CD4-positive, alpha-beta T cell (primary cell): Measurements from ENCODE around the gene CCDC102A. TPM values are rescaled to one million over a fixed set of nuclear protein-coding genes. Genes with fewer than 3 reads are reported as not detected.
"Not testable (repeated sequence)": the region's sequence is repeated elsewhere in the genome, so short reads cannot be mapped to it uniquely, and the experiment has no call there.

Experiments used
- ATAC-seq: fragments of 200-7000 bp; cut with Tn5 transposase; one replicate; pipeline ENCODE4 v1.10.0; 2022; ENCODE audit warnings: mild to moderate bottlenecking; ENCODE audit not compliant: poor library complexity
- CTCF ChIA-PET: fragments of 350-600 bp; sonication (Branson Sonifier 250); formaldehyde crosslinking; loops from one replicate; lab custom pipeline; 2021; ENCODE audit warnings: antibody characterized with exemption, inconsistent platforms; lab: Charles Lee
- POLR2A ChIA-PET: fragments of 350-600 bp; sonication (Branson Sonifier 250); formaldehyde crosslinking; loops from one replicate; lab custom pipeline; 2021; ENCODE audit warnings: antibody characterized with exemption, inconsistent platforms; lab: Charles Lee
- DNase-seq, 14 experiments: peaks; one replicate each; pipeline ENCODE4 v3.0.0-alpha.2; 2013 to 2020; ENCODE audit warnings: mixed read lengths in 2 of 14
- H3K27ac ChIP-seq, 2 donors: one replicate each; pipeline versions ENCODE4 v1.5.1 to v1.7.0; 2013; ENCODE audit warnings: low read length in 2 of 2, low read depth in 1 of 2, mild to moderate bottlenecking in 1 of 2
- H3K27me3 ChIP-seq, 2 experiments: 1 replicate in 1 of 2; 2 replicates in 1 of 2; pipeline versions ENCODE4 v1.6.1 to v1.7.0; 2013; ENCODE audit warnings: low read length in 2 of 2, control low read depth in 1 of 2, mild to moderate bottlenecking in 1 of 2, moderate library complexity in 1 of 2; ENCODE audit not compliant: insufficient read depth in 2 of 2, control insufficient read depth in 1 of 2
- H3K36me3 ChIP-seq: one replicate; pipeline ENCODE4 v1.6.1; 2013; ENCODE audit warnings: low read length, control low read depth; ENCODE audit not compliant: insufficient read depth
- H3K4me1 ChIP-seq: one replicate; pipeline ENCODE4 v1.6.1; 2013; ENCODE audit warnings: low read length, control low read depth; ENCODE audit not compliant: insufficient read depth
- H3K4me3 ChIP-seq: one replicate; pipeline ENCODE4 v1.5.1; 2013; ENCODE audit warnings: mild to moderate bottlenecking, low read length, moderate library complexity
- H3K9me3 ChIP-seq, 2 experiments: 1 replicate in 1 of 2; 2 replicates in 1 of 2; pipeline versions ENCODE4 v1.6.1 to v1.7.0; 2013; ENCODE audit warnings: low read length in 2 of 2, mild to moderate bottlenecking in 2 of 2, control low read depth in 1 of 2, moderate library complexity in 1 of 2; ENCODE audit not compliant: control insufficient read depth in 1 of 2, insufficient read depth in 1 of 2
- H3K27ac Mint-ChIP-seq: one replicate; pipeline ENCODE4 v1.8.0; 2020; ENCODE audit warnings: mixed read lengths
- H3K27me3 Mint-ChIP-seq: one replicate; pipeline ENCODE4 v1.8.0; 2021; ENCODE audit warnings: mixed read lengths
- H3K36me3 Mint-ChIP-seq: one replicate; pipeline ENCODE4 v1.8.0; 2021; ENCODE audit warnings: low read depth, mixed read lengths
- H3K4me1 Mint-ChIP-seq: one replicate; pipeline ENCODE4 v1.8.0; 2021; ENCODE audit warnings: low read depth, mixed read lengths
- H3K4me3 Mint-ChIP-seq: one replicate; pipeline ENCODE4 v1.8.0; 2020; ENCODE audit warnings: mild to moderate bottlenecking, mixed read lengths
- H3K9me3 Mint-ChIP-seq: one replicate; pipeline ENCODE4 v1.8.0; 2020; ENCODE audit warnings: mixed read lengths
- intact Hi-C, 2 experiments: fragments of 100-400 bp; cut with DNase I in 1 of 2; cut with micrococcal nuclease in 1 of 2; formaldehyde crosslinking; loops; one replicate each; pipeline versions ENCODE4 v1.15.1 to v1.9.0; 2023 to 2025; cut with DNase I, micrococcal nuclease
- total RNA-seq, 174 experiments: library from RNA in 2 of 174; stranded (reverse) in 2 of 174; gene quantifications; one replicate each; pipeline ENCODE4 v1.2.3 and lab custom pipeline; 2021 to 2026
- TF ChIP-seq, protein P1 (sequence below): fragments of 200-600 bp; IDR thresholded peaks from one replicate; pipeline ENCODE4 v1.8.0; 2022; ENCODE audit warnings: antibody characterized with exemption, mild to moderate bottlenecking

The CCDC102A gene
- total RNA-seq, 2 experiments from 2014 or later = 2.0 TPM

DNA sequence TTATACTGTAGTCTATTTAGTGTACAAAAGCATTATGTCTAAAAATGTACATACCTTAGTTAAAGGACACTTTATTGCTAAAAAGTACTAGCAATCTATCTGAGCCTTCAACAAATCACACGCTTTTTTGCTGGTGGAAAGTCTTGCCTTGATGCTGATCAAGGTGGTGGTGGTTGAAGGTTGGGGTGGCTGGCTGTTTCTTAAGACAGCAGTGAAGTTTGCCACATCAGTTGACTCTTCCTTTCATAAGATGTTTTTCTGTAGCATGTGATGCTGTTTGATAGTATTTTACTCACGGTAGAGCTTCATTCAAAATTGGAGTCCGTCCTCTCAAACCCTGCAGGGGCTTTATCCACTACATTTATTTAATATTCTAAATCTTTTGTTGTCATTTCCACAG lies 14.7 kb upstream of the CCDC102A start:
- ChIA-PET POLR2A (interaction anchor here (2.0 kb wide), 1 partner anchor 14 kb away, joined by 5 read pairs; the partner anchor contains the start of gene CCDC102A), CTCF (no interaction called here)
- Mint-ChIP-seq H3K4me3 (no peak overlapping the region), H3K4me1 (peaks cover 26% of the 10 kb centered on the region), H3K27me3 (no peaks in the 10 kb centered on the region), H3K36me3 (no peaks in the 10 kb centered on the region), H3K27ac (no peak overlapping the region), H3K9me3 (no peaks in the 10 kb centered on the region)
- no peak overlapping the region for H3K27ac ChIP-seq
- peaks cover 3% of the 10 kb centered on the region for H3K4me1 ChIP-seq
- intact Hi-C loops = no loop called here
- H3K4me3 ChIP-seq = no peak overlapping the region
- H3K36me3 ChIP-seq = no peaks in the 10 kb centered on the region
- TF ChIP-seq, protein P1, sequence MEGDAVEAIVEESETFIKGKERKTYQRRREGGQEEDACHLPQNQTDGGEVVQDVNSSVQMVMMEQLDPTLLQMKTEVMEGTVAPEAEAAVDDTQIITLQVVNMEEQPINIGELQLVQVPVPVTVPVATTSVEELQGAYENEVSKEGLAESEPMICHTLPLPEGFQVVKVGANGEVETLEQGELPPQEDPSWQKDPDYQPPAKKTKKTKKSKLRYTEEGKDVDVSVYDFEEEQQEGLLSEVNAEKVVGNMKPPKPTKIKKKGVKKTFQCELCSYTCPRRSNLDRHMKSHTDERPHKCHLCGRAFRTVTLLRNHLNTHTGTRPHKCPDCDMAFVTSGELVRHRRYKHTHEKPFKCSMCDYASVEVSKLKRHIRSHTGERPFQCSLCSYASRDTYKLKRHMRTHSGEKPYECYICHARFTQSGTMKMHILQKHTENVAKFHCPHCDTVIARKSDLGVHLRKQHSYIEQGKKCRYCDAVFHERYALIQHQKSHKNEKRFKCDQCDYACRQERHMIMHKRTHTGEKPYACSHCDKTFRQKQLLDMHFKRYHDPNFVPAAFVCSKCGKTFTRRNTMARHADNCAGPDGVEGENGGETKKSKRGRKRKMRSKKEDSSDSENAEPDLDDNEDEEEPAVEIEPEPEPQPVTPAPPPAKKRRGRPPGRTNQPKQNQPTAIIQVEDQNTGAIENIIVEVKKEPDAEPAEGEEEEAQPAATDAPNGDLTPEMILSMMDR = no peak
- no peaks in the 10 kb centered on the region for H3K27me3 ChIP-seq
- H3K9me3 ChIP-seq = no peaks in the 10 kb centered on the region
- DNase-seq (no peak), ATAC-seq (no peak)

- TF ChIP-seq, protein P1 = no peak
- Histone ChIP-seq H3K27me3 (no peaks in the 10 kb centered on the region), H3K9me3 (no peaks in the 10 kb centered on the region), H3K4me1 (peaks cover 9% of the 10 kb centered on the region), H3K27ac (no peak overlapping the region), H3K36me3 (no peaks in the 10 kb centered on the region), H3K4me3 (no peak overlapping the region)
- no peak overlapping the region for H3K27ac Mint-ChIP-seq
- no peak for ATAC-seq
- H3K27me3 Mint-ChIP-seq = no peaks in the 10 kb centered on the region
- ChIA-PET POLR2A (no interaction called here), CTCF (interaction anchor here (0.8 kb wide), 1 partner anchor 26 kb away, joined by 3 read pairs; no protein-coding TSS in a partner anchor)
- intact Hi-C loops = no loop called here
- H3K4me3 Mint-ChIP-seq = no peak overlapping the region
- no peak for DNase-seq
- no peaks in the 10 kb centered on the region for H3K36me3 Mint-ChIP-seq
- H3K9me3 Mint-ChIP-seq = no peaks in the 10 kb centered on the region
- H3K4me1 Mint-ChIP-seq = peaks cover 29% of the 10 kb centered on the region
These were observed 13.4 kb upstream of the CCDC102A start for GRCh38 chr16:57549730-57550129.

GRCh38 chr16:57548408-57548807 lies 12.0 kb upstream of the CCDC102A start:
- POLR2A ChIA-PET = no interaction called here

DNA sequence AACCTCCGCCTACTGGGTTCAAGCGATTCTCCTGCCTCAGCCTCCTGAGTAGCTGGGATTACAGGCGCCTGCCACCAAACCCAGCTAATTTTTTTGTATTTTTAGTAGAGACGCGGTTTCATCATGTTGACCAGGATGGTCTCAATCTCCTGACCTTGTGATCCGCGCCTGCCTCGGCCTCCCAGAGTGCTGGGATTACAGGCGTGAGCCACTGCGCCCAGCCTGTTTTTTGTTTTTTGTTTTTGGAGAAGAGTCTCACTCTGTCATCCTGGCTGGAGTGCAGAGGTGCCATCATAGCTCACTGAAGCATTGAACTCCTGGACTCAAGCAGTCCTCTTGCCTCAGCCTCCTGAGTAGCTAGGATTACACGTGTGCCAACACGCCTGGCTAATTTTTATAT lies 11.2 kb upstream of the CCDC102A start:
- H3K36me3 Mint-ChIP-seq, H3K27me3 ChIP-seq, DNase-seq, H3K27me3 Mint-ChIP-seq, H3K4me3 ChIP-seq, H3K36me3 ChIP-seq, H3K27ac Mint-ChIP-seq, POLR2A ChIA-PET, intact Hi-C loops, H3K9me3 Mint-ChIP-seq, ATAC-seq, H3K9me3 ChIP-seq, CTCF ChIA-PET, H3K4me3 Mint-ChIP-seq, H3K27ac ChIP-seq: not testable (repeated sequence)
- H3K4me1 ChIP-seq = peaks cover 30% of the 10 kb centered on the region
- H3K4me1 Mint-ChIP-seq = peaks cover 47% of the 10 kb centered on the region

More at GRCh38 chr16:57548408-57548807, 12.0 kb upstream of the CCDC102A start:
- ATAC-seq (no peak), DNase-seq (no peak)
- Histone ChIP-seq H3K27me3 (no peaks in the 10 kb centered on the region), H3K9me3 (no peaks in the 10 kb centered on the region), H3K4me3 (no peak overlapping the region), H3K4me1 (peaks cover 22% of the 10 kb centered on the region), H3K27ac (no peak overlapping the region), H3K36me3 (no peaks in the 10 kb centered on the region)
- Mint-ChIP-seq H3K36me3 (no peaks in the 10 kb centered on the region), H3K4me1 (peaks cover 42% of the 10 kb centered on the region), H3K9me3 (no peaks in the 10 kb centered on the region), H3K27ac (no peak overlapping the region), H3K27me3 (no peaks in the 10 kb centered on the region), H3K4me3 (no peak overlapping the region)
- CTCF ChIA-PET = no interaction called here
- intact Hi-C loops = no loop called here
- TF ChIP-seq, protein P1 = no peak
